Fibroblast of lung (primary cell): ENCODE data around the gene NPM3.

Source experiments
- CTCF ChIP-seq, 2 donors: IDR thresholded peaks in 1 of 2; conservative IDR thresholded peaks in 1 of 2; 1 replicate in 1 of 2; 2 replicates in 1 of 2; pipeline ENCODE4 v1.5.1; 2011 to 2012; ENCODE audit warnings: low read length in 2 of 2, control low read depth in 1 of 2, inconsistent platforms in 1 of 2, low read depth in 1 of 2, mild to moderate bottlenecking in 1 of 2
- EZH2 ChIP-seq: IDR thresholded peaks from 2 replicates; pipeline ENCODE4 v1.5.1; 2012; ENCODE audit warnings: low read length, control low read depth, mild to moderate bottlenecking; ENCODE audit errors: missing control alignments

- TF ChIP-seq CTCF (conservative IDR thresholded peaks at IDR 0.05 in 1 of 2, IDR thresholded peaks at IDR 0.05 in 1 of 2; ENCODE audit: low read depth in 1 of 2, low read length in 2 of 2) (no peak), EZH2 (no peak)
Measured at GRCh38 chr10:101831169-101831811, 48.0 kb upstream of the NPM3 start.
